WTC11 (cell line): ENCODE data around the gene ALLC. TPM values are rescaled to one million over a fixed set of nuclear protein-coding genes. Genes with fewer than 3 reads are reported as not detected.

Experiments
- ATAC-seq: fragments of 200-7000 bp; cut with Tn5 transposase; 2 replicates; pipeline ENCODE4 v1.10.0; 2021; ENCODE audit warnings: mild to moderate bottlenecking, moderate library complexity
- CTCF ChIA-PET: fragments of 300-600 bp; sonication (Branson Sonifier 250); formaldehyde crosslinking; loops from one replicate; lab custom pipeline; 2021; ENCODE audit warnings: antibody characterized with exemption; lab: Charles Lee
- POLR2A ChIA-PET: fragments of 350-600 bp; sonication (Branson Sonifier 250); formaldehyde crosslinking; loops from one replicate; lab custom pipeline; 2021; ENCODE audit warnings: antibody characterized with exemption; lab: Charles Lee
- DNase-seq: peaks from one replicate; pipeline ENCODE4 v3.0.0; 2021; ENCODE audit warnings: low spot score
- H3K27ac Mint-ChIP-seq: 2 replicates; pipeline ENCODE4 v1.8.0; 2021; ENCODE audit warnings: mixed read lengths
- H3K27me3 Mint-ChIP-seq: 2 replicates; pipeline ENCODE4 v1.8.0; 2021; ENCODE audit warnings: low read depth, mild to moderate bottlenecking, moderate library complexity, mixed read lengths
- H3K36me3 Mint-ChIP-seq: 2 replicates; pipeline ENCODE4 v1.8.0; 2021; ENCODE audit warnings: mixed read lengths
- H3K4me1 Mint-ChIP-seq: 2 replicates; pipeline ENCODE4 v1.8.0; 2022; ENCODE audit warnings: mixed read lengths
- H3K4me3 Mint-ChIP-seq: 2 replicates; pipeline ENCODE4 v1.8.0; 2021; ENCODE audit warnings: mild to moderate bottlenecking, moderate library complexity, mixed read lengths
- H3K9me3 Mint-ChIP-seq: 2 replicates; pipeline ENCODE4 v1.8.0; 2021; ENCODE audit warnings: mixed read lengths
- AFF4 ChIP-seq: sonication (generic); formaldehyde crosslinking; IDR thresholded peaks from 2 replicates; pipeline ENCODE4 v1.8.1; 2023; ENCODE audit warnings: mild to moderate bottlenecking, missing genetic modification reagents, borderline replicate concordance
- ARID4B ChIP-seq: sonication (generic); formaldehyde crosslinking; IDR thresholded peaks from 2 replicates; pipeline ENCODE4 v1.8.0; 2023; ENCODE audit warnings: missing genetic modification reagents, mild to moderate bottlenecking, borderline replicate concordance
- CREB1 ChIP-seq: sonication (generic); formaldehyde crosslinking; IDR thresholded peaks from 2 replicates; pipeline ENCODE4 v1.8.0; 2023; ENCODE audit warnings: mild to moderate bottlenecking, missing genetic modification reagents
- EMX1 ChIP-seq: fragments of 250-450 bp; sonication (Bioruptor Pico); IDR thresholded peaks from 2 replicates; pipeline ENCODE4 v1.8.0; 2021; ENCODE audit warnings: mild to moderate bottlenecking
- MYBL2 ChIP-seq: sonication (generic); formaldehyde crosslinking; IDR thresholded peaks from 2 replicates; pipeline ENCODE4 v1.8.1; 2023; ENCODE audit warnings: mild to moderate bottlenecking, moderate library complexity, missing genetic modification reagents
- PREB ChIP-seq: sonication (generic); formaldehyde crosslinking; IDR thresholded peaks from 2 replicates; pipeline ENCODE4 v1.8.1; 2022; ENCODE audit warnings: mild to moderate bottlenecking, missing genetic modification reagents, moderate library complexity, borderline replicate concordance
- PRRX2 ChIP-seq: fragments of 250-450 bp; sonication (Bioruptor Pico); IDR thresholded peaks from 2 replicates; pipeline ENCODE4 v1.8.0; 2021; ENCODE audit warnings: mild to moderate bottlenecking
- RORB ChIP-seq: fragments of 250-450 bp; sonication (Bioruptor Pico); IDR thresholded peaks from 2 replicates; pipeline ENCODE4 v1.9.0; 2021; ENCODE audit warnings: mild to moderate bottlenecking
- SP1 ChIP-seq: sonication (generic); formaldehyde crosslinking; conservative IDR thresholded peaks from 2 replicates; pipeline ENCODE4 v1.8.1; 2022; ENCODE audit warnings: missing genetic modification reagents
- ZBTB21 ChIP-seq: sonication (generic); formaldehyde crosslinking; IDR thresholded peaks from 2 replicates; pipeline ENCODE4 v1.8.1; 2023; ENCODE audit warnings: mild to moderate bottlenecking, missing genetic modification reagents, borderline replicate concordance
- ZNF121 ChIP-seq: sonication (generic); formaldehyde crosslinking; IDR thresholded peaks from 2 replicates; pipeline ENCODE4 v1.8.0; 2023; ENCODE audit warnings: missing genetic modification reagents
- ZNF425 ChIP-seq: fragments of 250-450 bp; sonication (Bioruptor Pico); conservative IDR thresholded peaks from 2 replicates; pipeline ENCODE4 v1.9.0; 2021; ENCODE audit warnings: mild to moderate bottlenecking
- total RNA-seq: library from RNA; stranded (reverse); gene quantifications from 3 replicates; pipeline ENCODE4 v1.2.3, GENCODE V29; 2021
- TF ChIP-seq, protein P1 (sequence below): sonication (generic); formaldehyde crosslinking; IDR thresholded peaks from 2 replicates; pipeline ENCODE4 v1.8.0; 2023; ENCODE audit warnings: mild to moderate bottlenecking, missing genetic modification reagents
- TF ChIP-seq, protein P2 (sequence below): sonication (generic); formaldehyde crosslinking; IDR thresholded peaks from 2 replicates; pipeline ENCODE4 v1.8.1; 2023; ENCODE audit warnings: mild to moderate bottlenecking, missing genetic modification reagents

Gene ALLC
- total RNA-seq, 1 experiment from 2014 or later: not detected

- TF ChIP-seq PREB (CRISPR knock-in tag) (no peak), MYBL2 (CRISPR knock-in tag) (no peak), CREB1 (no peak), ZNF425 (CRISPR knock-in tag) (no peak), EMX1 (CRISPR knock-in tag) (no peak)
- TF ChIP-seq, all 79 proteins: peak for 0
Observed at GRCh38 chr2:3610415-3610814, 47.6 kb upstream of the ALLC start (continued).

GRCh38 chr2:3610881-3611505 is 47.0 kb upstream of the ALLC start:
- H3K36me3 Mint-ChIP-seq: peaks cover 5% of the 10 kb centered on the region
- peaks cover 4% of the 10 kb centered on the region; the same call in 1 of the 2 replicates for H3K27me3 Mint-ChIP-seq
- H3K4me1 Mint-ChIP-seq: no peaks in the 10 kb centered on the region
- no peak overlapping the region for H3K27ac Mint-ChIP-seq
- ChIA-PET POLR2A (no interaction called here), CTCF (interaction anchor here (1.1 kb wide), 1 partner anchor 17 kb away, joined by 3 read pairs; no protein-coding TSS in a partner anchor)
- DNase-seq (no peak), ATAC-seq (no peak)
- H3K4me3 Mint-ChIP-seq: no peak overlapping the region
- peaks cover 7% of the 10 kb centered on the region for H3K9me3 Mint-ChIP-seq
- TF ChIP-seq, protein P1, sequence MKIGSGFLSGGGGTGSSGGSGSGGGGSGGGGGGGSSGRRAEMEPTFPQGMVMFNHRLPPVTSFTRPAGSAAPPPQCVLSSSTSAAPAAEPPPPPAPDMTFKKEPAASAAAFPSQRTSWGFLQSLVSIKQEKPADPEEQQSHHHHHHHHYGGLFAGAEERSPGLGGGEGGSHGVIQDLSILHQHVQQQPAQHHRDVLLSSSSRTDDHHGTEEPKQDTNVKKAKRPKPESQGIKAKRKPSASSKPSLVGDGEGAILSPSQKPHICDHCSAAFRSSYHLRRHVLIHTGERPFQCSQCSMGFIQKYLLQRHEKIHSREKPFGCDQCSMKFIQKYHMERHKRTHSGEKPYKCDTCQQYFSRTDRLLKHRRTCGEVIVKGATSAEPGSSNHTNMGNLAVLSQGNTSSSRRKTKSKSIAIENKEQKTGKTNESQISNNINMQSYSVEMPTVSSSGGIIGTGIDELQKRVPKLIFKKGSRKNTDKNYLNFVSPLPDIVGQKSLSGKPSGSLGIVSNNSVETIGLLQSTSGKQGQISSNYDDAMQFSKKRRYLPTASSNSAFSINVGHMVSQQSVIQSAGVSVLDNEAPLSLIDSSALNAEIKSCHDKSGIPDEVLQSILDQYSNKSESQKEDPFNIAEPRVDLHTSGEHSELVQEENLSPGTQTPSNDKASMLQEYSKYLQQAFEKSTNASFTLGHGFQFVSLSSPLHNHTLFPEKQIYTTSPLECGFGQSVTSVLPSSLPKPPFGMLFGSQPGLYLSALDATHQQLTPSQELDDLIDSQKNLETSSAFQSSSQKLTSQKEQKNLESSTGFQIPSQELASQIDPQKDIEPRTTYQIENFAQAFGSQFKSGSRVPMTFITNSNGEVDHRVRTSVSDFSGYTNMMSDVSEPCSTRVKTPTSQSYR (CRISPR knock-in tag): no peak
- no peak for TF ChIP-seq ZNF121
- TF ChIP-seq SP1 (CRISPR knock-in tag): no peak
- no peak for TF ChIP-seq ARID4B (CRISPR knock-in tag)
- TF ChIP-seq AFF4 (CRISPR knock-in tag): no peak
- no peak for TF ChIP-seq ZBTB21 (CRISPR knock-in tag)
- no peak for TF ChIP-seq ZNF425 (CRISPR knock-in tag)
- no peak for TF ChIP-seq MYBL2 (CRISPR knock-in tag)
- TF ChIP-seq, protein P2, sequence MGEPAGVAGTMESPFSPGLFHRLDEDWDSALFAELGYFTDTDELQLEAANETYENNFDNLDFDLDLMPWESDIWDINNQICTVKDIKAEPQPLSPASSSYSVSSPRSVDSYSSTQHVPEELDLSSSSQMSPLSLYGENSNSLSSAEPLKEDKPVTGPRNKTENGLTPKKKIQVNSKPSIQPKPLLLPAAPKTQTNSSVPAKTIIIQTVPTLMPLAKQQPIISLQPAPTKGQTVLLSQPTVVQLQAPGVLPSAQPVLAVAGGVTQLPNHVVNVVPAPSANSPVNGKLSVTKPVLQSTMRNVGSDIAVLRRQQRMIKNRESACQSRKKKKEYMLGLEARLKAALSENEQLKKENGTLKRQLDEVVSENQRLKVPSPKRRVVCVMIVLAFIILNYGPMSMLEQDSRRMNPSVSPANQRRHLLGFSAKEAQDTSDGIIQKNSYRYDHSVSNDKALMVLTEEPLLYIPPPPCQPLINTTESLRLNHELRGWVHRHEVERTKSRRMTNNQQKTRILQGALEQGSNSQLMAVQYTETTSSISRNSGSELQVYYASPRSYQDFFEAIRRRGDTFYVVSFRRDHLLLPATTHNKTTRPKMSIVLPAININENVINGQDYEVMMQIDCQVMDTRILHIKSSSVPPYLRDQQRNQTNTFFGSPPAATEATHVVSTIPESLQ (CRISPR knock-in tag): no peak
- no peak for TF ChIP-seq RORB (CRISPR knock-in tag)
- TF ChIP-seq PRRX2 (CRISPR knock-in tag): no peak
